DMS79 (cell line): Measurements from ENCODE around the gene COPS4.
"Not testable (repeated sequence)": the region's sequence is repeated elsewhere in the genome, so short reads cannot be mapped to it uniquely, and the experiment has no call there.

Experiments used
- DNase-seq: peaks from one replicate; lab custom pipeline; 2025; lab: John Stamatoyannopoulos, UW

Gene COPS4

DNA sequence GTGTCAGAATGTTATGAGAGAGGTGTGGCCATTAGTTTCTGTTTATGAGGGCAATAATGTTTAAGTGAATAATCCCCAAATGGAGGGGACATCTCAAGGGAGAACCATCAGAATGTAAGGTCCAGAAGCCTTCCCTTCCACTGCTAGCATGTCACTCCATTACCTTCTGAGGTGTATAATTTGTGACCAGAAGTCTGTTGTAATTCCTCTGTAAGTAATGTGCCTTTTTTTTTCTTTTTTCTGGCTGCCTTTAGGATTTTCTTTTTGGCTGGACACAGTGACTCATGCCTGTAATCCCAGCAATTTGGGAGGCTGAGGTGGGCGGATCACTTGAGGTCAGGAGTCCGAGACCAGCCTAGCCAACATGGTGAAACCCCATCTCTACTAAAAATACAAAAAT lies 10.8 kb upstream of the COPS4 start:
- DNase-seq: no peak

DNA sequence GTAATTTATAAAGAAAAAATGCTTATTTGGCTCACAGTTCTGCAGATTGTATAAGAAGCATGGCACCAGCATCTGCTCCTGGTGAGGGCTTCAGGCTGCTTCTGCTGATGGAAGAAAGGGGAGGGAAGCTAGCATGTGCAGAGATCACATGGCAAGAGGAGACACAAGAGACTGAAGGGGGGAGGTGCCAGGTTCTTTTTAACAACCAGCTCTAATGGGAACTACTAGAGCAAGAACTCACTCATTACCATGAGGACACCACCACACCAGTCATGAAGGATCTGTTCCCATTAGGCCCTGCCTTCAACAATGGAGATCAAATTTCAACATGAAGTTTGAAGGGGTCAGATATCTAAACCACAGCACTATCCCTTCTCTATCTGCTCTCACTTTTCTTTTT lies 9.4 kb upstream of the COPS4 start:
- no peak for DNase-seq

DNA sequence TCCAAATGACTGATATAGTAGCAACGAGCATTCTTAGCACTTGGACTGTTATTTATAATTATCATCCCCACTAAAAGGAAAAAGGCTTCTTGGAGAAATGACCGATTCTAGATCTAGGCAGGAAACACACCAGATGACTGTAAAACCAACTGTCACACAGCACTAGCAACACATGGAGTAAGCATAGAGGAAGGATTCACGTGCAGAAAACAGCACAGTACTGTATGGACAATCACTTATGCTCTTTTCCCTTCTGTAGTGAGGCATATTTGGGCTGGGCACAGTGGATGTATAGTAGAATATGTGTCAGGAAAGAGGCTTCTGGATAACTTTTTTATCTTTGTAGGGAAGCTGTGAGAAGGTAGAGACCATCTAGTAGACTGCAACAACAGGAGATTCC lies 6.0 kb upstream of the COPS4 start:
- no peak for DNase-seq

DNA sequence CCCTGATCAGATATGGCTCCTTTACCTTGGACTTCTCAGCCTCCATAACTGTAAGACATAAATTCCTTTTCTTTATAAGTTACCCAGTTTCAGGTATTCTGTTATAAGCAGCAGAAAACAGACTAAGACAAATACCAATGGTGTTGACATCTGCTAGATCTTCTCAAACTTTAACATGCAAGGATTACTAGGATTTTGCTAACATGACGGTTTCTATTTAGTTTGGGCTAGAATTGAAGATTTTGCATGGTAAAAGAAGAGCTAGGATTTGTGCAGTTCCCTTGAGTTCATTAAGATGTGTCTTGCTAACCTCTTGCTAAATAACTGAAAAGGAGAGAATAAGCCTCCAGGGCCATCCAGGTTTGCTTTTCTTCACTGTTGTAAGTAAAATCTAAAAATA lies 5.3 kb upstream of the COPS4 start:
- no peak for DNase-seq

DNA sequence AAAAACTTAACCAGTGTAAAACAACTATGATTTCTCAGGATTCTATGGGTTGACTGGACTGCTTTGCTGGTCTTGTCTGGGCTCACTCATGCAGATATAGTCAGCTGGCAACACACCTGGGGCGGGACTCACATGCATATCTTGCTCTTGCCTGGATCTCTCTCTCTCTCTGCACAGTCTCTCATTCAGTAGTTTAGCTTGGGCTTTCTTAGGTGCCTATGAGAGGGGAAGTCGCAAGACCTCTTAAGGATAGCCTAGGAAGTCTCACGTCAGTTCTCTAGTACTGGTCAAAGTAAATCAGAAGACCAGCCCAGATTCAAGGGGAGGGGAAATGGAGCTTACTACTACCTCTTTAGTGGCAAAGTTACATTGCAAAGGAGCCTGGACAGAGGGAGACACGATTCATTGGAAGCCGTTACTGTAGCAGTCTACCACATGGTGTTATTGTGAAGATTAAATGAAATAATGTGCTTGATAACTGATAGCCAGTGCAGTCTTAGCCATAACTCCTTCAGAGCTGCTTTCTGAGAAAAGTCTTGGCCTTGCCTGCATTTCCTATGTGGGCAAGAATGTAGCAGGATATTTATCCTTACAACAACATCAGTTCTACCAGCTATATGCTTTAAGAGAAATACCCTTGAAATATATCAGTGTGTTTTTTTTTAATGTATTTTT lies 2.1 kb downstream of the COPS4 start:
- no peak for DNase-seq

DNA sequence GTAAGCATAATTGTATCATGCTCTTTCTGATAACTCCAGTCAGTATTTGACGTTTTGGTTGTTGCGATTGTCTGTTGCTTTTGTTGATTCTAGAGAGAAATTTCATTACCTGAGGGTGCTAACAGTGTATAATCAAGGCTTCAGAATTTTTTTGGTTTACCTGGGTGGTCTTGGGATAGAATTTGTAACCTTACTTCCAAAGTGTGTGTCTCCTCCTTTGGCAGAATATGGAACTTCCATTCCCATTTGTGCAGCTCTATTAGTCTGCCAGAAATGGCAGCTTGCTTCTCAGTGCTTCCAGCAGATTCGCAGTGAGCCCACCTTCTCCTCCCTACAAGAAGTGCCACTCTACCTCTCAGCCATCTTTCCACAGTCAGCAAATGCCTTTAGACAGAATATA lies 5.3 kb downstream of the COPS4 start:
- DNase-seq: no peak

DNA sequence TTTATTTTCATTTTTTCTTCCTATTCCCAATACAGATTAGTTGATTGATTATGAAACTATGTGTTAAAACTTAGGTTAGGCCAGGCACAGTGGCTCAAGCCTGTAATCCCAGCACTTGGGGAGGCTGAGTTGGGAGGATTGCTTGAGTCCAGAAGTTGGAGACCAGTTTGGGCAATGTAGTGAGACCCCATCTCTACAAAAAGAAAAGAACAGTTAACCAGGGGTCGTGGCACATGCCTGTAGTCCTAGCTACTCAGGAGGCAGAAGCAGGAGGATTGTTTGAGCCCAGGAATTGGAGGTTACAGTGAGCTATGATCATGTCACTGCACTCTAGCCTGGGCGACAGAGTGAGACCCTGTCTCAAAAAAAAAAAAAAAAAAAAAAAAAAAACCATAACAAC lies 8.2 kb downstream of the COPS4 start:
- DNase-seq: not testable (repeated sequence)

DNA sequence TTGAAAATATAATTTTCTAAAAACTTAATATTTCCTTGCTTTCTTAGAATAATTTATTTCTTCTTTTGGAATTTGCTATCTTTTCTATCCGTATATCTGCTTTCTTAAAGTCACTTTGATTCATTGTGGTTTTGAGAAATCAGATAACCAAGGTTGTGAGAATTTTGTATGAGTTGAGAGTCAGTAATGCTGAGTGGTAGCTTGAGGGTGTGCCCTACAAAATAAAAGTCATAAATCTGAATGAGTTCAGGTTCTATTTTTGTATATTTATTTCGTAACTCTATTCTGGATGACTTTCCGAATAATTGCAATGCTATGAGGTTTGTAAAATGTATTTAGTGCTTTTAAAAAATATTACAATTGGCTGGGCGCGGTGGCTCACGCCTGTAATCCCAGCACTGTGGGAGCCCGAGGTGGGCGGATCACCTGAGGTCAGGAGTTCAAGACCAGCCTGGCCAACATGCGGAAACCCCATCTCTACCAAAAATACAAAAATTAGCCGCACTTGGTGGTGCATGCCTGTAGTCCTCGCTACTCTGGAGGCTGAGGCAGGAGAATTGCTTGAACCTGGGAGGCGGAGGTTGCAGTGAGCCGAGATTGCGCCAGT lies 8.9 kb downstream of the COPS4 start:
- no peak for DNase-seq

DNA sequence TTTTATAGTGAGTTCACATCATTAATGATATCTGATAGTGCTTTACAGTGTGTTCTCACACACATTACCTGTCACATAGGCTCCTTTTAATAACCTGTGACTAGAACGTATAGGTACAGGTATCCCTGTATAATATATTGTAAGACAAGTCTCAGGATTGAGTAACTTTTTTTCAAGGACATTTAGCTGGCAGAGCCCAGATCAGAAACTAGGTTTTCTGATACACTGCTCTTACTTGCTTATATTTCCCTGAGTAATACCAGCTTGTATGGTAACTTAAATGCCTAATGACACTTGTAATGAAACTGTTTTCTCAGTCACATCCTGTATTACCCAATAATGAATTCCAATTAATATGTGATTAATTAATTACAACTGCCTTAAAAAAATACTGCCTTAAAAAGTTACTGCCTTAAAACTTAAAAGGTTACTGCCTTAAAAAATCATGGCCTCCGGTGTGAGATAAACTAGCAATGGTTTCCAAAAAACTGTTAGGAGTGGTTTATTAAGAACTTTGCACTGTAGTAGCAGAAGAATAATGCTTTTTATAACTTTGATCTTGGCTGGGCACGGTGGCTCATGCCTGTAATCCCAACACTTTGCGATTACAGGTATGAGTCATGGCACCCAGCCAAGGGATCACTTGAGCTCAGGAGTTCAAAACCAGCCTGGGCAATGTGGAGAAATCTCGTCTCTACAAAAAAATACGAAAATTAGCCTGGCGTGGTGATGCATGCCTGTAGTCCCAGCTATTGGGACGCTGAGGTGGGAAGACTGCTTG lies 11.9 kb downstream of the COPS4 start:
- no peak for DNase-seq

DNA sequence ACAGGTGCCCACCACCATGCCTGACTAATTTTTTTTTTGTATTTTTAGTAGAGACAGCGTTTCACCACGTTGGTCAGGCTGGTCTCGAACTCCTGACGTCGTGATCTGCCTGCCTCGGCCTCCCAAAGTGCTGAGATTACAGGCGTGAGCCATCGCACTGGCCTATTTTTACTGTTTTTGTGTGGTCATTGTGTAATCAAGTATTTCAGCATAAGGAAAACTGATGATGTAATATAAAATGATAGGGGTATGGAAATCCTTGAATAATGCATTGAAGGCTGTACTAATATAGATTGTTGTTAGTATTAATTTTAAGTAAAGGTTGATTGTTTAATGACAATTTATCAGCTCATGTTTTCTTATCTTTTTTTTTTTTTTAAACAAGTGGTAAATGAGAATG lies 13.8 kb downstream of the COPS4 start:
- not testable (repeated sequence) for DNase-seq

DNA sequence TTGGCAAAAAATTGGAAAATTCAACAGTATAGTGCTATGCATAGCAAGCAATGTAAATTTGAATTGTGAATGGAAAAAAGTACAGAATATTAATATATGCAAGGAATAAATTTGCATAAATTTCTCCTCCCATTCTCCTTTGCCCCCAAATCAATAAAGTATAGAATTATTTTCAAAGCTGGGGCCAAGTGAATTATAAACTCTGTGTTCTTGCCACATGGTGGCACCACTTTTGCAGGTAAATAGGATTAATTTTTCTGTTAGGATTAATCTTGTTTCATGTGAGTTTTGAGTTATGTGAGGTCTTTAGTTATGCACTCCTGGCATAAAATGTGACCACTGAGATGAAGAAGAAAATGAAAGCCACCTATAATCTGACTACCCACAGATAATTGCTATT lies 19.9 kb downstream of the COPS4 start:
- DNase-seq: no peak

DNA sequence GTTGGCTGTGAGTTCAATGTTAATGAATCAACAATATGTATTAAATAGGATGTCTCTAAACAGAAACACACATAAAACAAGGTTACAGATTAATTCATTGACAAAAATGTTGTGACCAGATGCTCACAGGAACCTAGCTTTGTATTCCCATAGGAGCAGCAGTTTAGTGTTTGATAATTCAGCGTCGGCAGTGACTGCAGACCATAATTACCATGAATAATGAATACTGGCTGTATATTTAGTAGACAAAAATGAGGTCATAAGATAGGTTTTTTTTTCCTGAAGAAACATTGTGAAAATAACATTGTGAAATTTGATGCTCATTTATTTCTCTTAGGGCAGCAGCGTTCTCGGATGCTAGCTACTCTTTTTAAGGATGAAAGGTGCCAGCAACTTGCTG lies 27.8 kb downstream of the COPS4 start:
- DNase-seq: no peak

DNA sequence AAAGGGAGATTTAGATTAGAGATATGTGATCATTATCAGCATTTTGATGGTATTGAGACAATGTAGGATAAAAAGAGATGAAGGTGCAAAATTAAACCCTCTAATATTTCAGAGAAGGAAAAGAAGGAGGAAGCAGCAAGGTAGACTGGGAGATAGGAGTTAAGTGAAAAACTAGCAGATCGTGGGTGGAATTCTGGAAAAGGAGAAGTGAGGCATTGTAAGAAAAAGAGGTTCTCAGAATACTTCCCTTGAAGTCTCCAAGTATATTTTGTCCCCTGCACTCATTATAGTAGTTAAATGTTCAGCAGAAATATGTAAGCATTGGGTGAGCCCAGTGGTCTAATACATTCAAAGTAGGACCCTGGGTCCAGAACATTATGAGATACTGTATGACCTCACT lies 30.3 kb downstream of the COPS4 start:
- DNase-seq: no peak

DNA sequence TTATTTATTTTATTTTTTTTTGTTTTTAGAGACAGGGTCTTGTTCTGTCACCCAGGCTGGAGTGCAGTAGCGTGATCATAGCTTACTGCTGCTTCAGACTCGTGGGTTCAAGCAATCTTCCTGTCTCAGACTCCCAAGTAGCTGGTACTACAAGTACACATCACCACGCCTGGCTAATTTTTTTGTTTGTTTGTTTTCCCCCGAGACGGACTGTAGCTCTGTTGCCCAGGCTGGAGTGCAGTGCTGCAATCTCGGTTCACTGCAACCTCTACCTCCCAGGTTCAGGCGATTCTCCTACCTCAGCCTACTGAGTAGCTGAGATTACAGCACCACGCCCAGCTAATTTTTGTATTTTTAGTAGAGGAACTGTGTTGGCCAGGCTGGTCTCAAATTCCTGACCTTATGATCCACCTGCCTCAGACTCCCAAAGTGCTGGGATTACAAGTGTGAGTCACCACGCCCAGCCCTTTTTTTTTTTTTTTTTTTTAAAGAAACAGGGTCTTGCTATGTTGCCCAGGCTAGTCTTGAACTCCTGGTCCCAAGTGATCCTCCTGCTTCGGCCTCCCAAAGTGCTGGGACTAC lies 32.2 kb downstream of the COPS4 start:
- no peak for DNase-seq

DNA sequence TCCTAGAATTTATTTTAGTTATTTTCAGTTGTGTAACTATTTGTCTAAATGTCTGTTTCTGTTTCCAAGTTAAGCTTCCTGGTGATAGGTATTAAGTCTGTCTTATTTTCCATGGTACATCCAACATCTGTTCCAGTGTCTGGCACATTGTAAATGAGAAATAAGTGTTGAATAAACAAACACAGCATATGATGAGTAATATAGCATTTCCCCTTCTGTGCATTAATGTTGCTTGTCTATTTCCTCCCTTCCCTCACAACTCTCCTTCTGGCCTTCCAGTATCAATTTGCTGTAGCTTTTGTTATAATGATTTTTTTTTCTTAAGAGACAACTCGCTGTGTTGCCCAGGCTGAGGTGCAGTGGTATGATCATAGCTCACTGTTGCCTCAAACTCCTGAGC lies 36.1 kb downstream of the COPS4 start:
- DNase-seq: no peak

DNA sequence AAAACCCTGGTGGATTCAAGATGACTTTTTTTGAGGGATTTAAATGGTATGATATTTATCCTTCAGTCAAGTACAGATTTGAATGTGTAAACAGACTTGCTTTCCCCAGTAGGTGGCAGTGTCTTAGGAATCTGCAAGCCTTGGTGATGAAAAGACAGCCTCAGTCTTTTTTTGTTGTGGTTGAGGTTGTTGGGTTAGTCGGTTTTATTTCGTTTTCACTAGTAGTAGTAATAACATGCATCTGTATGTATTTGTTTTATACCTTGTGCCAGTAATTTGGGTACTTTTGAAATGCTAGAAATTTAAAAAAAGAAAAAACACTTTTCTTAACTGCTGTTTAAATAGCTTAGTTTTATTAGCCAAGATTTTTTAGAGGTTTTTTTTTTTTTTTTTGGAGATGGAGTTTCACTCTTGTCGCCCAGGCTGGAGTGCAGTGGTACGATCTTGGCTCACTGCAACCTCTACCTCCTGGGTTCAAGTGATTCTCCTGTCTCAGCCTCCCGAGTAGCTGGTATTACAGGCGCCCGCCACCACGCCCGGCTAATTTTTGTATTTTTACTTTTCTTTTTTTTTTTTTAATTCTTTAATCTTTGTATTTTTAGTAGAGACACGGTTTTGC lies 39.2 kb downstream of the COPS4 start:
- DNase-seq: peak; percentile 5

DNA sequence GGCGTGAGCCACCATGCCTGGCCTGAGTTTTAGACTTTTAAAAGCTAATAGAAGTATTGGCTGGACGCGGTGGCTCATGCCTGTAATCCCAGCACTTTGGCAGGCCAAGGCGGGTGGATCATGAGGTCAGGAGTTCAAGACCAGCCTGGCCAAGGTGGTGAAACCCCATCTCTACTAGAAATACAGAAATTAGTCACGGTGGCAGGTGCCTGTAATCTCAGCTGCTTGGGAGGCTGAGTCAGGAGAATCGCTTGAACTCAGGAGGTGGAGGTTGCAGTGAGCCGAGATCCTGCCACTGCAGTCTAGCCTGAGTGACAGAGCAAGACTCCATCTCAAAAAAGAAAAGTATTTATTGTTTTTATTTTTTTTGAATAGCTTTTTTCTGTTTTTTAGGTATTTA lies 39.8 kb downstream of the COPS4 start:
- not testable (repeated sequence) for DNase-seq

DNA sequence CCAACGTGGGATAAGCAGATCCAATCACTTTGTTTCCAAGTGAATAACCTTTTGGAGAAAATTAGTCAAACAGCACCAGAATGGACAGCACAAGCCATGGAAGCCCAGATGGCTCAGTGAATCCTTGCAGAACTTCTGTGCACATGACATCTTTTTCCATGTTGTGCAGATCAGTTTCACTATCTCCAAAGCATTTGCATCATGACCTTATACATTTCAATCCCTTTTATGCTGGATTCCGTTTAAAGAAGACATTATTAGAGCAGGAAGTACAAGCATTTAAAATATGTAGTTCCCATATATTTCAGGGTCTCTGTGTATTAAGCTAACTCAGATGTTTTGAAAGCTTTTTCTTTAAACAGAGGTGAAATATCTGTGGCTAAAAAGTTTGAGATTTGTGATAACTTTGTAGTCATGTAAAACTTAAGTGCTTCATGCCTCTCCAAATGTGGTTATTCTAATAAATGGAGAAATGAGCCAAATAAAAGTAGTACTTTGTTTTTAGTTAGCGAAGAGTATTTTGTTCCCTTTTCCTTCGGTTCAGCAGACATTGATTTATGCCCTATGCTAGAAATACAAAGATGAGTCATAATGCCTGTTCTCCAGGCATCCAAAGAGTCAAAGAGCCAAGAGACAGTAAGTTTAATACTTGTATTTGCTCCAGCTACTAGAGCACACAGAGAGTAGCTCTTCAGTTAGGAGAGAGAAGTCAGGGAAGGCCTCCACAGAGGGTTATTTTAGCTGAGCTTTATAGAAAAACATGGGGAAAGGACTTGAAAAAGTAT lies 40.5 kb downstream of the COPS4 start:
- no peak for DNase-seq

DNA sequence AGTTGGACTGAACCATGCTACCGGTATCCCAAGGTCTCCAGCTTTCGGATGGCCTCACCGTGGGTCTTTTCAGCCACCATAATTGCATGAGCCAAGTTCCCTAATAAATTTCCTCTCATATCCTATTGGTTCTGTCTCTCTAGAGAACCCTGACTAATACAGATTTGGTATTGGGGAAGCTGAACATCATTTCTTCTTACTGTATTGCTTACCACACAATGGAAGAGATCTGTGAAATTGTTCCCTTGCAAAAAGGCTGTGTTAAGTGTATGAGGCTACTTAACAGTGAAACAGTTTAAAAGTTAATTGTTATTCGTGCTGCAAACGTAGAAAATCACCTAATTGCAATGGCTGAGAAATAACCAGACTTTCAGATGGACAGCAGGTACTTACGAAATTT lies 45.6 kb downstream of the COPS4 start:
- no peak for DNase-seq

DNA sequence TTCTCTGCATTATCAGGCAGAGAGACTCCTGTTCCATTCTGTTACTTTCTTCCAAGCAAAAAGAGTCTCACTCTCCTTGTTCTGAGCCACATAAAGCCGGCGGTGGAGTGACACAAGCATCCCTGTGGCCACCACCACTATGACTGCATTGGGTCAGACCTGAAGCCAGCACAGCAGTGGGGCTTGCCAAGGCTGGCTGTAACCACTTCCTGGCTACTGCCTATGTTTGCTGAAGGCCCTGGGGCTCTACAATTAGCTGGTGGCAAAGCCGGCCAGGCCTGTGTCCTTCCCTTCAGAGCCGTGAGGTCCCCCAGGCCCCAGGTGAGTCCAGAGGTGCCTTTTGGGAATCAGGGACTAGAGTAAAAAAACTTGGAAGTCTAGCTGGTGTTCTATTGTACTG lies 47.8 kb downstream of the COPS4 start:
- no peak for DNase-seq

DNA sequence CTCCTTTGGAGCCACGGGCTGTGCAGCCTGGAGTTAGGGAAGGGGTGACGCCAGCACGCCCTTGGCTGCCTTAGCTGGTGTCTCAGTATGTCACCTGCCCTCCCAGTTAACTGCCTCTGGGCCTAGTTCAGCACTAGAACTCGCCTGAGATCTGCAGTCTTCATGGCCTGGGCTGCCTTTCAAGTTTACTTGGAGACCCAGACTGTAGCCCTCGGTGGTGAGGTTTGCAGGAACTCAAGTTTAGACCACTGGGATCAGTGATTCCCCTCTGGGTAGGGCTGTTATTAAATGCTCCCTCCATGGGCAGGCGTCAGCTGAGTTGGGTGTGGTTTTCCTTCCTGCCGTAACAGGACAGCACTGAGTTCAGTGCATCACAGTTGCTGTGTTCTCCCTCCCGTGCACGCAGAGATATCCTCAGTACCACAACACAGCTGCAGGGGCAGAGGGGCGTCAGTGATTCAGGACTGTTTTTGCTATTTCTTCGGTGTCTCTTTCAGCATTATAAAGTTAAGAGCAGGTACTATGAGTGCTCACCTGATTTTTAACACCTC lies 49.0 kb downstream of the COPS4 start:
- DNase-seq: no peak

DNA sequence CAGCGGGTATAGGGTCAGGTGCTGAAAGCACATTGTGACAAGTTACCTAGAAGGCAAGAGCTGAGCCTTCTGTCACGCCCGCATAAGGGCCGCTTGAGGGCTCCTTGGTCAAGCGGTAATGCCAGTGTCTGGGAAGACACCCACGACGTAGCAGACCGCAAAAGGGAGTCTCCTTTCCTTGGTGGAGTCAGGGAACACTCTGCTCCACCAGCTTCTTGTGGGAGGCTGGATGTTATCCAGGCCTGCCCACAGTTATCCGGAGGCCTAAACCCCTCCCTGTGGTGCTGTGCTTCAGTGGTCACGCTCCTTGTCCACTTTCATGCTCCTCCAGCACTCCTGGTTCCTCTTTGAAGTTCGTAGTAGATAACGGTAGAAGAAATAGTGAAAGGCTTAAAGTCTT lies 50.0 kb downstream of the COPS4 start:
- DNase-seq: not testable (repeated sequence)
